ENCODE results near the gene RTP3.

RTP3 gene

GRCh38 chr3:46500656-46501635, 3.2 kb downstream of the RTP3 start:
- H3K4me3 ChIP-seq (ENCODE audit: low read length) = no peak overlapping the region
- TF ChIP-seq CTCF (conservative IDR thresholded peaks at IDR 0.05; ENCODE audit: low read length) = no peak
- DNase-seq (ENCODE audit: low read depth) = peak; percentile 84

GRCh38 chr3:46501702-46502101, 3.9 kb downstream of the RTP3 start:
- H3K4me3 ChIP-seq (ENCODE audit: low read length) = no peak overlapping the region
- TF ChIP-seq CTCF (conservative IDR thresholded peaks at IDR 0.05; ENCODE audit: low read length) = no peak
- DNase-seq (ENCODE audit: low read depth) = peak; percentile 71

- no peak overlapping the region for H3K4me3 ChIP-seq (ENCODE audit: low read length)
- no peak for TF ChIP-seq CTCF (conservative IDR thresholded peaks at IDR 0.05; ENCODE audit: low read length)
- DNase-seq (ENCODE audit: low read depth) = no peak
These were observed 5.6 kb downstream of the RTP3 start for GRCh38 chr3:46503200-46503874.

- no peak for TF ChIP-seq CTCF (conservative IDR thresholded peaks at IDR 0.05; ENCODE audit: low read length)
- no peak for DNase-seq (ENCODE audit: low read depth)
- H3K4me3 ChIP-seq (ENCODE audit: low read length) = no peak overlapping the region
These were observed 7.0 kb downstream of the RTP3 start for GRCh38 chr3:46504789-46505188.

- DNase-seq (ENCODE audit: low read depth) = no peak
- H3K4me3 ChIP-seq (ENCODE audit: low read length) = no peak overlapping the region
- no peak for TF ChIP-seq CTCF (conservative IDR thresholded peaks at IDR 0.05; ENCODE audit: low read length)
These were observed 8.2 kb downstream of the RTP3 start for GRCh38 chr3:46505953-46506352.

GRCh38 chr3:46506526-46506925, 8.8 kb downstream of the RTP3 start:
- no peak for DNase-seq (ENCODE audit: low read depth)
- no peak overlapping the region for H3K4me3 ChIP-seq (ENCODE audit: low read length)
- no peak for TF ChIP-seq CTCF (conservative IDR thresholded peaks at IDR 0.05; ENCODE audit: low read length)
